Glutamatergic neuron (in vitro differentiated cells): Measurements from ENCODE around the gene SCN8A. TPM values are rescaled to one million over a fixed set of nuclear protein-coding genes. Genes with fewer than 3 reads are reported as not detected.
A peak's percentile ranks its signal among the peaks of the same experiment; 100 is the strongest.

ENCODE experiments used
- DNase-seq: peaks from one replicate; pipeline ENCODE4 v3.0.0; 2022
- H3K27ac Mint-ChIP-seq: one replicate; pipeline ENCODE4 v1.8.0; 2020; ENCODE audit warnings: mild to moderate bottlenecking, mixed read lengths, inconsistent platforms; ENCODE audit not compliant: unreplicated experiment
- H3K27me3 Mint-ChIP-seq: one replicate; pipeline ENCODE4 v1.8.0; 2020; ENCODE audit warnings: mild to moderate bottlenecking, moderate library complexity, mixed read lengths, inconsistent platforms; ENCODE audit not compliant: unreplicated experiment
- H3K36me3 Mint-ChIP-seq: one replicate; pipeline ENCODE4 v1.8.0; 2020; ENCODE audit warnings: mild to moderate bottlenecking, mixed read lengths, inconsistent platforms; ENCODE audit not compliant: unreplicated experiment
- H3K4me1 Mint-ChIP-seq: one replicate; pipeline ENCODE4 v1.8.0; 2020; ENCODE audit warnings: mild to moderate bottlenecking, low read depth, mixed read lengths, inconsistent platforms; ENCODE audit not compliant: unreplicated experiment
- H3K4me3 Mint-ChIP-seq: one replicate; pipeline ENCODE4 v1.8.0; 2020; ENCODE audit warnings: mild to moderate bottlenecking, mixed read lengths, inconsistent platforms; ENCODE audit not compliant: unreplicated experiment
- H3K9me3 Mint-ChIP-seq: one replicate; pipeline ENCODE4 v1.8.0; 2020; ENCODE audit warnings: mild to moderate bottlenecking, moderate library complexity, mixed read lengths, inconsistent platforms; ENCODE audit not compliant: unreplicated experiment
- CTCF ChIP-seq: fragments of 200-600 bp; sonication (generic); IDR thresholded peaks from one replicate; pipeline ENCODE4 v1.5.0; 2021; ENCODE audit not compliant: partially characterized antibody, unreplicated experiment
- total RNA-seq: library from RNA; stranded (reverse); fragmentation: NEBNext Ultra II Directional; extraction: Animal tissue kit (Norgen Biotek cat#: 25700); gene quantifications from one replicate; pipeline ENCODE4 v1.2.1, GENCODE V29; 2021; ENCODE audit not compliant: unreplicated experiment

SCN8A gene
- total RNA-seq, 1 donor from 2014 or later = 47.6 TPM

DNA sequence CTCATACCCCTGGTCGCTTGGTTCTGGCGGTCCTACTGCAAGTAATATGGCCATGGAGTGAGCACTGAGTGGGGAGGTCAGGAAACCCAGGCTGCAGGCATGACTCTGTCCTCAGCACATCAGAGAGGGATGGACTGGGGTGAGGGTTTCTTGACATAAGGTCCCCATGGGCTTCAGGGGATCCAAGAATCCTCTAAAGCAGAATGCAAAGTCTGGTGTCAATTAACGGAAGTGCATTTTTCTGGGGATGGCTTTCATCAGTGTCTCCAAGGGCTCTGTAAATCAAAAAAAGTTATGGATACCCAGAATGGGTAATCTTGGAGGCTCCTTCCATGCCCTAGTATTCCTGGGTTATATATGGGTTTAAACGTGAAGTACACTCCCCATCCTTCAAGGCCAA is 253.8 kb downstream of the SCN8A start:
- no peak for DNase-seq
- Mint-ChIP-seq H3K9me3 (peaks cover 5% of the 10 kb centered on the region), H3K36me3 (no peaks in the 10 kb centered on the region), H3K4me1 (peaks cover 37% of the 10 kb centered on the region), H3K4me3 (peak overlapping the region; percentile 94), H3K27ac (no peak overlapping the region), H3K27me3 (peaks cover 9% of the 10 kb centered on the region)
- TF ChIP-seq CTCF = no peak

DNA sequence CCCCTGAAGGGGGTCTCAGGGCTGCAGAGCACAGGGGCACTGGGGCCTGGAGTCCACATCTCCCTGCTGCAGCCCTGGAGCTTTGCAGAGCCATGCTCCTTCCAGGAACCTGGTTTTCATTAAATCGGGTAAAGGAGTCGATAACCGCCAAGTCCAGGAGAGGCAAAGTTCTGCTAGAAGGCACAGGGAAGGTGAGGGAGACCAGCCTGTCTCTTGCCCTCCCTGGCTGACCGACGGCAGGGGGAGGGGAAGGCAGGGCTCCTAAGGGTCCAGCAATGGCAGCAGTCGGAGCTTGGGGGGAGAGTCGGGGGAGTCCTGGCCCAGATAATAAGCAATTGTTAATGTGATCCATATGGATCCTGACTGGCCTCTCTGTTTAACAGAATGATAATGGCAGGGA is 254.4 kb downstream of the SCN8A start:
- TF ChIP-seq CTCF = no peak
- Mint-ChIP-seq H3K4me1 (peaks cover 33% of the 10 kb centered on the region), H3K9me3 (peaks cover 5% of the 10 kb centered on the region), H3K36me3 (no peaks in the 10 kb centered on the region), H3K27ac (no peak overlapping the region), H3K27me3 (peaks cover 9% of the 10 kb centered on the region), H3K4me3 (peak overlapping the region; percentile 94)
- no peak for DNase-seq

DNA sequence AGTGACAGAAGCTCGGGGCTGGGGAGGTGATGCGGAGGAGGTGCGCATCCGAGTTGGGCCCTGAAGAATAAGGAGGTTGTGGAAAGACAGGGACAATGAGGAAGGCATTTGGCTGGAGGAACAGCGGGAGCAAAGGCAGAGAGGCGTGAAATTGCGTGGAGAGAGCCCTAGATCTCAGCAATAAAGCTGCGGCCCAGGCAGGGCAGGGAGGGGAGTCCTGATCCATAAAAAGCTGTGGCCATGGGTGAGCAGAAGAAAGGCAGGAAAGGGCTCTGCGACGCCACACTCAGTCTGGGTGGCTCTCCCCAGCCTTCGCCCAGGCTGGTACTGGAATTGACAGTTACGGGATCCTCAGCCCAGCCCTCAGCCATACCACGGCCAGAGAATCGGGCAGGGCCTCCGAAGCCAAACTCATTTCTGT is 255.2 kb downstream of the SCN8A start:
- TF ChIP-seq CTCF = no peak
- Mint-ChIP-seq H3K4me3 (peak overlapping the region; percentile 94), H3K9me3 (peaks cover 5% of the 10 kb centered on the region), H3K36me3 (no peaks in the 10 kb centered on the region), H3K4me1 (peaks cover 31% of the 10 kb centered on the region), H3K27ac (no peak overlapping the region), H3K27me3 (peaks cover 14% of the 10 kb centered on the region)
- no peak for DNase-seq

- no peaks in the 10 kb centered on the region for H3K36me3 Mint-ChIP-seq
- no peak overlapping the region for H3K27ac Mint-ChIP-seq
- peaks cover 5% of the 10 kb centered on the region for H3K9me3 Mint-ChIP-seq
- TF ChIP-seq CTCF = no peak
- peaks cover 12% of the 10 kb centered on the region for H3K27me3 Mint-ChIP-seq
- H3K4me3 Mint-ChIP-seq = peak overlapping the region; percentile 94
- peaks cover 28% of the 10 kb centered on the region for H3K4me1 Mint-ChIP-seq
- DNase-seq = peak; percentile 81
Measured at GRCh38 chr12:51846911-51847642, 256.0 kb downstream of the SCN8A start.

- H3K27me3 Mint-ChIP-seq = peaks cover 14% of the 10 kb centered on the region
Measured at GRCh38 chr12:51847643-51848325, 256.8 kb downstream of the SCN8A start.

More at GRCh38 chr12:51847643-51848325, 256.8 kb downstream of the SCN8A start:
- DNase-seq = peak; percentile 76
- H3K4me3 Mint-ChIP-seq = peak overlapping the region; percentile 86
- H3K27ac Mint-ChIP-seq = peak overlapping the region; percentile 76
- peaks cover 5% of the 10 kb centered on the region for H3K9me3 Mint-ChIP-seq
- H3K36me3 Mint-ChIP-seq = no peaks in the 10 kb centered on the region
- TF ChIP-seq CTCF = no peak
- peaks cover 28% of the 10 kb centered on the region for H3K4me1 Mint-ChIP-seq
